ENCODE measurements around the gene SLC25A25.

GRCh38 chr9:128091571-128091970 lies 23.5 kb downstream of the SLC25A25 start:
- TF ChIP-seq CTCF (IDR thresholded peaks at IDR 0.05), result no peak
- TF ChIP-seq POLR2A (IDR thresholded peaks at IDR 0.05), result no peak
